Naive thymus-derived CD4-positive, alpha-beta T cell (primary cell): Measurements from ENCODE around the gene ARFIP2. TPM values are rescaled to one million over a fixed set of nuclear protein-coding genes. Genes with fewer than 3 reads are reported as not detected.

Experiments
- ATAC-seq: fragments of 150-1000 bp; cut with Tn5 transposase; 2 replicates; pipeline ENCODE4 v1.10.0; 2021; ENCODE audit warnings: mild to moderate bottlenecking, moderate library complexity
- CTCF ChIA-PET: fragments of 350-600 bp; sonication (Branson Sonifier 250); formaldehyde crosslinking; loops from one replicate; lab custom pipeline; 2021; ENCODE audit warnings: antibody characterized with exemption; lab: Charles Lee
- POLR2A ChIA-PET: fragments of 350-600 bp; sonication (Branson Sonifier 250); formaldehyde crosslinking; loops from one replicate; lab custom pipeline; 2021; ENCODE audit warnings: antibody characterized with exemption, inconsistent platforms; lab: Charles Lee
- DNase-seq, 9 donors: peaks; one replicate each; pipeline versions ENCODE4 v3.0.0 to v3.0.0-alpha.2; 2020 to 2022; ENCODE audit warnings: mixed read lengths in 1 of 9
- H3K27ac ChIP-seq: one replicate; pipeline ENCODE4 v1.7.0; 2013; ENCODE audit warnings: mild to moderate bottlenecking, low read depth, low read length, moderate library complexity
- H3K27me3 ChIP-seq, 2 donors: one replicate each; pipeline ENCODE4 v1.7.0; 2013; ENCODE audit warnings: low read length in 2 of 2, mild to moderate bottlenecking in 2 of 2, moderate library complexity in 2 of 2; ENCODE audit not compliant: control insufficient read depth in 2 of 2, insufficient read depth in 2 of 2
- H3K36me3 ChIP-seq, 3 experiments: 1 replicate in 2 of 3; 2 replicates in 1 of 3; pipeline ENCODE4 v1.7.0; 2013; ENCODE audit warnings: low read length in 3 of 3, mild to moderate bottlenecking in 3 of 3, moderate library complexity in 1 of 3; ENCODE audit not compliant: insufficient read depth in 3 of 3, control insufficient read depth in 2 of 3
- H3K4me1 ChIP-seq, 2 donors: one replicate each; pipeline ENCODE4 v1.7.0; 2013; ENCODE audit warnings: low read length in 2 of 2, mild to moderate bottlenecking in 2 of 2, moderate library complexity in 1 of 2; ENCODE audit not compliant: control insufficient read depth in 2 of 2, insufficient read depth in 2 of 2
- H3K4me3 ChIP-seq: 2 replicates; pipeline ENCODE4 v1.7.0; 2013; ENCODE audit warnings: mild to moderate bottlenecking, low read length
- H3K9me3 ChIP-seq, 3 experiments: 1 replicate in 2 of 3; 2 replicates in 1 of 3; pipeline ENCODE4 v1.7.0; 2013; ENCODE audit warnings: low read length in 3 of 3; ENCODE audit not compliant: control insufficient read depth in 2 of 3
- H3K27ac Mint-ChIP-seq, 9 donors: one replicate each; pipeline ENCODE4 v1.8.0; 2020 to 2022; ENCODE audit warnings: mixed read lengths in 9 of 9, mild to moderate bottlenecking in 8 of 9, moderate library complexity in 5 of 9, inconsistent platforms in 2 of 9
- H3K27me3 Mint-ChIP-seq, 5 donors: one replicate each; pipeline ENCODE4 v1.8.0; 2021 to 2022; ENCODE audit warnings: mixed read lengths in 5 of 5, mild to moderate bottlenecking in 1 of 5
- H3K36me3 Mint-ChIP-seq, 5 donors: one replicate each; pipeline ENCODE4 v1.8.0; 2020 to 2022; ENCODE audit warnings: mixed read lengths in 5 of 5, mild to moderate bottlenecking in 3 of 5, inconsistent platforms in 1 of 5
- H3K4me1 Mint-ChIP-seq, 7 donors: one replicate each; pipeline ENCODE4 v1.8.0; 2020 to 2022; ENCODE audit warnings: mixed read lengths in 7 of 7, mild to moderate bottlenecking in 3 of 7, inconsistent platforms in 1 of 7
- H3K4me3 Mint-ChIP-seq, 10 donors: one replicate each; pipeline ENCODE4 v1.8.0; 2020 to 2022; ENCODE audit warnings: mild to moderate bottlenecking in 10 of 10, mixed read lengths in 10 of 10, moderate library complexity in 6 of 10, inconsistent platforms in 2 of 10
- H3K9me3 Mint-ChIP-seq, 11 donors: one replicate each; pipeline ENCODE4 v1.8.0; 2020 to 2022; ENCODE audit warnings: mixed read lengths in 11 of 11, mild to moderate bottlenecking in 4 of 11, inconsistent platforms in 1 of 11, moderate library complexity in 1 of 11
- intact Hi-C, 2 donors: fragments of 100-400 bp; cut with micrococcal nuclease; formaldehyde crosslinking; loops; one replicate each; pipeline ENCODE4 v1.15.1; 2023
- polyA plus RNA-seq, 2 donors: library from polyadenylated mRNA; unstranded; fragments of 300-500 nt; fragmentation: Illumina TruSeq; gene quantifications; one replicate each; pipeline ENCODE4 v1.2.3, GENCODE V29; 2021
- total RNA-seq, 6 experiments: library from RNA in 5 of 6; stranded (reverse) in 5 of 6; gene quantifications; 1 replicate in 5 of 6; 2 replicates in 1 of 6; pipeline ENCODE4 v1.2.3 and lab custom pipeline; 2021 to 2026

Gene ARFIP2
- total and polyA plus RNA-seq, 7 experiments from 2014 or later: 35.7 to 63.4 (median 52.7) TPM

GRCh38 chr11:6480299-6480914 is 724 bp downstream of the ARFIP2 start:
- intact Hi-C loops: loop anchor here (2.0 to 10.0 kb wide), 11 partner anchors 38 to 1876 kb away; partner anchors contain the start of genes TRIM22 (in 2 of the 2), TRIM5 (in 2 of the 2), EIF3F (in 1 of the 2) and HPX (in 1 of the 2)
- POLR2A ChIA-PET: no interaction called here
- H3K36me3 Mint-ChIP-seq: peaks cover 12 to 38% (median 13%) of the 10 kb centered on the region in 5 donors

GRCh38 chr11:6476571-6476970 is 4.6 kb downstream of the ARFIP2 start:
- Mint-ChIP-seq H3K27me3 (peaks cover 0 to 8% (median 0%) of the 10 kb centered on the region in 5 donors), H3K4me1 (peaks cover 23 to 55% (median 45%) of the 10 kb centered on the region in 7 donors), H3K36me3 (peaks cover 0 to 26% (median 0%) of the 10 kb centered on the region in 5 donors), H3K4me3 (no peak overlapping the region), H3K9me3 (no peaks in the 10 kb centered on the region), H3K27ac (peak overlapping the region in 4 of 9 donors; percentile 60 to 78 (median 70))
- Histone ChIP-seq H3K9me3 (no peaks in the 10 kb centered on the region), H3K4me1 (peaks cover 15 to 21% of the 10 kb centered on the region in 2 donors), H3K4me3 (no peak overlapping the region), H3K27me3 (no peaks in the 10 kb centered on the region), H3K27ac (no peak overlapping the region), H3K36me3 (peaks cover 0 to 28% (median 13%) of the 10 kb centered on the region in 3 experiments)
- DNase-seq: no peak
- POLR2A ChIA-PET: interaction anchor here (1.3 kb wide), 1 partner anchor 67 kb away, joined by 4 read pairs; no protein-coding TSS in a partner anchor
- intact Hi-C loops: no loop called here
- ATAC-seq: no peak
- CTCF ChIA-PET: interaction anchor here (0.6 to 1.1 kb wide), 2 partner anchors 56 to 98 kb away, joined by 3 to 6 read pairs; no protein-coding TSS in a partner anchor

More at GRCh38 chr11:6480299-6480914, 724 bp downstream of the ARFIP2 start:
- peak overlapping the region; percentile 93 to 99 (median 98) for H3K27ac Mint-ChIP-seq
- no peak for ATAC-seq
- Histone ChIP-seq H3K27me3 (no peaks in the 10 kb centered on the region), H3K9me3 (no peaks in the 10 kb centered on the region), H3K36me3 (peaks cover 6 to 56% (median 13%) of the 10 kb centered on the region in 3 experiments), H3K4me1 (peaks cover 22 to 24% of the 10 kb centered on the region in 2 donors), H3K4me3 (peak overlapping the region; percentile 74), H3K27ac (peak overlapping the region; percentile 86)
- H3K27me3 Mint-ChIP-seq: no peaks in the 10 kb centered on the region
- peak overlapping the region; percentile 87 to 99 (median 97) for H3K4me3 Mint-ChIP-seq
- H3K4me1 Mint-ChIP-seq: peaks cover 29 to 48% (median 43%) of the 10 kb centered on the region in 7 donors
- no peak for DNase-seq
- H3K9me3 Mint-ChIP-seq: peaks cover 0 to 1% (median 0%) of the 10 kb centered on the region in 11 donors
- CTCF ChIA-PET: no interaction called here

GRCh38 chr11:6475936-6476335 is 5.2 kb downstream of the ARFIP2 start:
- H3K27me3 Mint-ChIP-seq: peaks cover 0 to 10% (median 0%) of the 10 kb centered on the region in 5 donors
- Histone ChIP-seq H3K27ac (no peak overlapping the region), H3K9me3 (no peaks in the 10 kb centered on the region), H3K36me3 (peaks cover 0 to 28% (median 13%) of the 10 kb centered on the region in 3 experiments), H3K4me3 (no peak overlapping the region), H3K27me3 (no peaks in the 10 kb centered on the region), H3K4me1 (peaks cover 14 to 21% of the 10 kb centered on the region in 2 donors)
- peaks cover 27 to 52% (median 42%) of the 10 kb centered on the region in 7 donors for H3K4me1 Mint-ChIP-seq
- H3K27ac Mint-ChIP-seq: peak overlapping the region in 7 of 9 donors; percentile 50 to 90 (median 80)
- no peak for DNase-seq
- intact Hi-C loops: no loop called here
- CTCF ChIA-PET: interaction anchor here (0.6 to 1.7 kb wide), 2 partner anchors 55 to 97 kb away, joined by 3 to 5 read pairs; no protein-coding TSS in a partner anchor
- no peaks in the 10 kb centered on the region for H3K9me3 Mint-ChIP-seq
- no peak for ATAC-seq
- H3K36me3 Mint-ChIP-seq: peaks cover 0 to 26% (median 0%) of the 10 kb centered on the region in 5 donors
- peak overlapping the region in 3 of 10 donors; percentile 4 to 78 (median 64) for H3K4me3 Mint-ChIP-seq
- POLR2A ChIA-PET: interaction anchor here (1.3 to 1.6 kb wide), 2 partner anchors 14 to 66 kb away, joined by 3 to 4 read pairs; no protein-coding TSS in a partner anchor

GRCh38 chr11:6474806-6475500 is 6.2 kb downstream of the ARFIP2 start:
- no peaks in the 10 kb centered on the region for H3K9me3 Mint-ChIP-seq
- peak overlapping the region; percentile 68 for H3K27ac ChIP-seq
- ATAC-seq (no peak), DNase-seq (no peak)
- H3K27me3 Mint-ChIP-seq: peaks cover 0 to 10% (median 0%) of the 10 kb centered on the region in 5 donors
- H3K27ac Mint-ChIP-seq: peak overlapping the region in 8 of 9 donors; percentile 50 to 90 (median 84)
- H3K4me3 Mint-ChIP-seq: peak overlapping the region; percentile 42 to 84 (median 79)
- intact Hi-C loops: loop anchor here in 1 of 2 donors (1.0 to 5.0 kb wide), 2 partner anchors 38 to 86 kb away; no protein-coding TSS in a partner anchor
- H3K36me3 ChIP-seq: peaks cover 0 to 28% (median 13%) of the 10 kb centered on the region in 3 experiments
- H3K36me3 Mint-ChIP-seq: peaks cover 0 to 26% (median 0%) of the 10 kb centered on the region in 5 donors
- POLR2A ChIA-PET: interaction anchor here (0.7 to 1.6 kb wide), 4 partner anchors 15 to 98 kb away, joined by 3 to 4 read pairs (median 3); no protein-coding TSS in a partner anchor
- H3K27me3 ChIP-seq: no peaks in the 10 kb centered on the region
- no peaks in the 10 kb centered on the region for H3K9me3 ChIP-seq
- H3K4me1 ChIP-seq: peaks cover 7 to 13% of the 10 kb centered on the region in 2 donors
- peaks cover 23 to 43% (median 32%) of the 10 kb centered on the region in 7 donors for H3K4me1 Mint-ChIP-seq
- CTCF ChIA-PET: interaction anchor here (1.7 kb wide), 1 partner anchor 96 kb away, joined by 5 read pairs; no protein-coding TSS in a partner anchor
- no peak overlapping the region for H3K4me3 ChIP-seq

- ChIA-PET POLR2A (interaction anchor here (0.8 to 1.6 kb wide), 2 partner anchors 16 to 32 kb away, joined by 3 read pairs; no protein-coding TSS in a partner anchor), CTCF (interaction anchor here (1.7 kb wide), 1 partner anchor 95 kb away, joined by 5 read pairs; no protein-coding TSS in a partner anchor)
- H3K36me3 Mint-ChIP-seq: peaks cover 0 to 21% (median 0%) of the 10 kb centered on the region in 5 donors
- no peaks in the 10 kb centered on the region for H3K9me3 ChIP-seq
- H3K4me3 Mint-ChIP-seq: peak overlapping the region; percentile 69 to 84 (median 79)
- H3K27ac ChIP-seq: peak overlapping the region; percentile 68
- H3K27ac Mint-ChIP-seq: peak overlapping the region in 8 of 9 donors; percentile 50 to 90 (median 84)
- intact Hi-C loops: loop anchor here in 1 of 2 donors (1.0 to 5.0 kb wide), 2 partner anchors 37 to 85 kb away; no protein-coding TSS in a partner anchor
- peaks cover 0 to 10% (median 0%) of the 10 kb centered on the region in 5 donors for H3K27me3 Mint-ChIP-seq
- H3K4me3 ChIP-seq: peak overlapping the region; percentile 40
- peaks cover 18 to 37% (median 27%) of the 10 kb centered on the region in 7 donors for H3K4me1 Mint-ChIP-seq
- ATAC-seq (no peak), DNase-seq (no peak)
- no peaks in the 10 kb centered on the region for H3K27me3 ChIP-seq
- peaks cover 0 to 27% (median 13%) of the 10 kb centered on the region in 3 experiments for H3K36me3 ChIP-seq
- H3K4me1 ChIP-seq: peaks cover 7 to 11% of the 10 kb centered on the region in 2 donors
- H3K9me3 Mint-ChIP-seq: no peaks in the 10 kb centered on the region
These were observed 6.7 kb downstream of the ARFIP2 start for GRCh38 chr11:6474413-6474792.
